Tibial artery (tissue), 4 donors: ENCODE results near the gene MUC6.

Source experiments
- DNase-seq, 2 donors: peaks; one replicate each; pipeline ENCODE4 v3.0.0-alpha.2; 2019
- H3K27ac ChIP-seq, 2 donors: fragments of 200-600 bp; sonication (generic) in 1 of 2; 1 replicate in 1 of 2; 2 replicates in 1 of 2; pipeline ENCODE4 v1.5.1; 2018 to 2019; ENCODE audit warnings: mild to moderate bottlenecking in 1 of 2
- H3K27me3 ChIP-seq, 2 donors: fragments of 200-600 bp; sonication (generic) in 1 of 2; one replicate each; pipeline versions ENCODE4 v1.5.1 to v1.6.0; 2016 to 2019
- H3K36me3 ChIP-seq, 3 donors: fragments of 200-600 bp; sonication (generic) in 2 of 3; one replicate each; pipeline ENCODE4 v1.5.1; 2016 to 2019; ENCODE audit warnings: mild to moderate bottlenecking in 2 of 3
- H3K4me1 ChIP-seq, 4 donors: fragments of 200-600 bp; sonication (generic) in 2 of 4; 1 replicate in 3 of 4; 2 replicates in 1 of 4; pipeline ENCODE4 v1.5.1; 2016 to 2019
- H3K4me3 ChIP-seq, 2 donors: fragments of 200-600 bp; sonication (generic) in 1 of 2; 1 replicate in 1 of 2; 2 replicates in 1 of 2; pipeline ENCODE4 v1.5.1; 2018 to 2019; ENCODE audit warnings: mild to moderate bottlenecking in 2 of 2
- H3K9me3 ChIP-seq, 3 donors: fragments of 200-600 bp; sonication (generic) in 1 of 3; one replicate each; pipeline ENCODE4 v1.5.1; 2016 to 2019
- CTCF ChIP-seq, 2 experiments: fragments of 200-600 bp in 1 of 2; fragments of 450-650 bp in 1 of 2; IDR thresholded peaks; one replicate each; pipeline ENCODE4 v1.5.1; 2017 to 2019; ENCODE audit warnings: antibody characterized with exemption in 2 of 2, mild to moderate bottlenecking in 1 of 2, moderate library complexity in 1 of 2
- intact Hi-C: fragments of 100-400 bp; cut with DNase I; formaldehyde crosslinking; loops from one replicate; pipeline ENCODE4 v1.15.0; 2023; ENCODE audit warnings: low total_unique reads

Gene MUC6

GRCh38 chr11:1054143-1055108 lies 17.9 kb upstream of the MUC6 start:
- H3K27ac ChIP-seq: no peak overlapping the region

GRCh38 chr11:1053121-1053901 lies 16.8 kb upstream of the MUC6 start:
- Histone ChIP-seq H3K36me3 (no peaks in the 10 kb centered on the region), H3K27ac (no peak overlapping the region), H3K27me3 (peaks cover 0 to 90% of the 10 kb centered on the region in 2 donors), H3K9me3 (no peaks in the 10 kb centered on the region), H3K4me1 (peaks cover 0 to 8% (median 0%) of the 10 kb centered on the region in 4 donors), H3K4me3 (no peak overlapping the region)
- intact Hi-C loops: no loop called here
- peak in 1 of 2 donors; percentile 55 for DNase-seq
- no peak for TF ChIP-seq CTCF (IDR thresholded peaks at IDR 0.05)

More at GRCh38 chr11:1054143-1055108, 17.9 kb upstream of the MUC6 start:
- peaks cover 0 to 81% of the 10 kb centered on the region in 2 donors for H3K27me3 ChIP-seq
- peak in 1 of 2 donors; percentile 56 for DNase-seq
- H3K36me3 ChIP-seq: no peaks in the 10 kb centered on the region
- H3K4me1 ChIP-seq: peaks cover 0 to 8% (median 0%) of the 10 kb centered on the region in 4 donors
- no peak overlapping the region for H3K4me3 ChIP-seq
- no peaks in the 10 kb centered on the region for H3K9me3 ChIP-seq
- intact Hi-C loops: no loop called here
- TF ChIP-seq CTCF (IDR thresholded peaks at IDR 0.05): no peak

- DNase-seq: peak in 1 of 2 donors; percentile 61
- Histone ChIP-seq H3K27ac (no peak overlapping the region), H3K4me1 (peaks cover 0 to 8% (median 0%) of the 10 kb centered on the region in 4 donors), H3K4me3 (no peak overlapping the region), H3K9me3 (no peaks in the 10 kb centered on the region), H3K27me3 (peaks cover 0 to 98% of the 10 kb centered on the region in 2 donors), H3K36me3 (no peaks in the 10 kb centered on the region)
- intact Hi-C loops: no loop called here
- TF ChIP-seq CTCF (IDR thresholded peaks at IDR 0.05): no peak
Observed at GRCh38 chr11:1052133-1053011, 15.9 kb upstream of the MUC6 start.

DNA sequence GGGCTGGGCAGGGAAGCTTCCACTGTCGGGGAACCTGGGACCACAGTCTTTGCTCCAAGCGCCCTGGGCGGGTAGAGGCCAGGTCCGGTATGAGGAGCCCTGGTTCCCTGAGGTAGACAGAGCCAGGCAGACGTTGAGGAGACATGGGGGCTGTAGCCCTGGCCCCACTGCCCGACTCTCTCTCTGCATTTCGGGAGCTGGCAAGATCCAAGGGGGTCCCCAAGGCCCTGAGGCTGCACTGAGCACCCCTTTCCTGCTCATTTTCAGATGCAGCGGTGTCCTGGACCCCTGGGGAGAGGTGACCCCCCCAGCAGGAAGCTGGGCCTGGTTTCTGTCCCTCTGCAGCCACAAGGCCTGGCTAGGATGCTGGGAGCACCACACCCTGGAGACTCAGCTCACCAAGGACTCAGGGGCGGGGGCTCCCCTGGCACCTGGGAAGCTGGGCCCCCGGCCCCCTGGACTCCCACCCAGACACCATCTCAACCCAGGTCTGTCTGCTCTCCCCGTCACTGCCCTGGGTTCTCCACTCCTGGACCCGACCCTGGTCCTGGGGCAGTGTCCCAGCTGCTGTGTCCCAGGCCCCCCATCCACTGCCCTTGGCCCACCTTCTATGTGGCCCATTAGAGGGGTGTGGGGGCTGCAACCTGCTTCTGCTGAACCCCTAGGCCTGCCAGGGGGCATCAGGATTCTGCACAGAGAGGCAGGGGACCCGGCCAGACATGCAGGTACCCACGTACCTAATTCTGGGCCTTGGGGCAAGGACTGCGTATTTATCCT lies 15.0 kb upstream of the MUC6 start:
- H3K36me3 ChIP-seq: no peaks in the 10 kb centered on the region
- H3K4me3 ChIP-seq: no peak overlapping the region
- no peak for TF ChIP-seq CTCF (IDR thresholded peaks at IDR 0.05)
- intact Hi-C loops: no loop called here
- no peak overlapping the region for H3K27ac ChIP-seq
- H3K27me3 ChIP-seq: peaks cover 0 to 92% of the 10 kb centered on the region in 2 donors
- peak in 1 of 2 donors; percentile 55 for DNase-seq
- no peaks in the 10 kb centered on the region for H3K9me3 ChIP-seq
- peaks cover 0 to 8% (median 0%) of the 10 kb centered on the region in 4 donors for H3K4me1 ChIP-seq
